ENCODE data around the gene PTPN1. TPM values are rescaled to one million over a fixed set of nuclear protein-coding genes. Genes with fewer than 3 reads are reported as not detected.

PTPN1 gene
- total and polyA plus RNA-seq, 2 experiments from 2014 or later = 19.4 to 29.4 TPM

DNA sequence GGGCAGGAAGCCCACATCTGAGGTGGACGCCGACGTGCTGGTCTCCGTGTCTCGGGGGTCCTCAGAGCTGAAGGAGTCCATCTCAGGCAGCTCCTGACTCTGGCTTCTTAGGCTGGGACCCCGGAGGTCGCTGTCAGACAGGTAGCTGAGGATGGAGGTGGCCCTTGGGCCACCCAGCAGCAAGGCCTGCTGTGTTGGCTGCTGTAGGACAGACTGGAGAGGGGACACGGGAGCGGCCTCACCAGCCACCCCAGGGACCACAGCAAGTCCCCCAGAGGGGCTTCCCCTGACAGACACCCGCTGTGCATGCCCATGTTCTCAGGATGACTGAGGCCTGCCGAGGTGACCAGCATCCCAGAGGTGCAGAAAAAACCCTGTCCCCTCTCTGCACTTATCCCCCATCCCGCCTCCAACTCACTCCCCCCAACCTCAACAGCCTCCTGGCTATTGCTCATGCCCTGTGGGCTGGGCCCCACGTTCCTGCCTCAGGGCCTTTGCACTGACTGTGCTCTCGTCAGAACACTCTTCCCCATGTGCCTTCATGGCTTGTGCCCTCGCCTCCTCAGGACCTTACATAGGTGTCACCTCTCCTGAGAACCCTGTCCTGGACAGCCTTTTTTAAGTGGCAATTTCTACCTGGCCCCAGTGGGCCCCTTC lies 92.4 kb downstream of the PTPN1 start:
- H3K4me1 ChIP-seq (ENCODE audit: low read depth) = no peaks in the 10 kb centered on the region
- no peaks in the 10 kb centered on the region for H3K27me3 ChIP-seq
- TF ChIP-seq, protein P1, sequence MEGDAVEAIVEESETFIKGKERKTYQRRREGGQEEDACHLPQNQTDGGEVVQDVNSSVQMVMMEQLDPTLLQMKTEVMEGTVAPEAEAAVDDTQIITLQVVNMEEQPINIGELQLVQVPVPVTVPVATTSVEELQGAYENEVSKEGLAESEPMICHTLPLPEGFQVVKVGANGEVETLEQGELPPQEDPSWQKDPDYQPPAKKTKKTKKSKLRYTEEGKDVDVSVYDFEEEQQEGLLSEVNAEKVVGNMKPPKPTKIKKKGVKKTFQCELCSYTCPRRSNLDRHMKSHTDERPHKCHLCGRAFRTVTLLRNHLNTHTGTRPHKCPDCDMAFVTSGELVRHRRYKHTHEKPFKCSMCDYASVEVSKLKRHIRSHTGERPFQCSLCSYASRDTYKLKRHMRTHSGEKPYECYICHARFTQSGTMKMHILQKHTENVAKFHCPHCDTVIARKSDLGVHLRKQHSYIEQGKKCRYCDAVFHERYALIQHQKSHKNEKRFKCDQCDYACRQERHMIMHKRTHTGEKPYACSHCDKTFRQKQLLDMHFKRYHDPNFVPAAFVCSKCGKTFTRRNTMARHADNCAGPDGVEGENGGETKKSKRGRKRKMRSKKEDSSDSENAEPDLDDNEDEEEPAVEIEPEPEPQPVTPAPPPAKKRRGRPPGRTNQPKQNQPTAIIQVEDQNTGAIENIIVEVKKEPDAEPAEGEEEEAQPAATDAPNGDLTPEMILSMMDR (IDR thresholded peaks at IDR 0.05; ENCODE audit: low read depth, low read length) = no peak
- H3K36me3 ChIP-seq = no peaks in the 10 kb centered on the region
- H3K9me3 ChIP-seq (ENCODE audit: low read depth) = no peaks in the 10 kb centered on the region
- no peak for DNase-seq (ENCODE audit: low read depth in 1 of 2, low spot score in 1 of 2)
- H3K4me3 ChIP-seq = no peak overlapping the region
- H3K27ac ChIP-seq = no peak overlapping the region

DNA sequence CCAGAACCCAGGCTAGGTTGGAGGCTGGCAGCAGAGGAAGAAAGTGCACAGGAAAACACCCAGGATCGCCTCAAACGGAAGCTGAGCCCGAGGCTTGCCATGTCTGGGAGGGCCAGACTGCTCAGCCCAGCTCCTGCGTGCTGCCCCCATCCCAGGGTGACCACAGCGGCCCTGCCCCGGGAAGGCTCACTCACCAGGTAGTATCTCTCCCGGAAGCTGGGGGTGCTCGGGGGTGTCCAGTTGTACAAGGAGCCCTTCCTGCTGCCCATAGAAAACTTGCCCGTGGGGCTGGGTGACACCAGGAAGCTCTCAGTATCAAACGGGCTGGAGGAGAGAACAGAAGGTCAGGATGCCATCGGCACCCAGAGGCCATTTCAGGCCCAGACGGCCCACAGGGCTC lies 94.3 kb downstream of the PTPN1 start:
- no peaks in the 10 kb centered on the region for H3K36me3 ChIP-seq
- no peaks in the 10 kb centered on the region for H3K27me3 ChIP-seq
- no peak overlapping the region for H3K27ac ChIP-seq
- no peak overlapping the region for H3K4me3 ChIP-seq
- no peak for DNase-seq (ENCODE audit: low read depth in 1 of 2, low spot score in 1 of 2)
- TF ChIP-seq, protein P1 (IDR thresholded peaks at IDR 0.05; ENCODE audit: low read depth, low read length) = no peak
- H3K4me1 ChIP-seq (ENCODE audit: low read depth) = no peaks in the 10 kb centered on the region
- H3K9me3 ChIP-seq (ENCODE audit: low read depth) = no peaks in the 10 kb centered on the region

DNA sequence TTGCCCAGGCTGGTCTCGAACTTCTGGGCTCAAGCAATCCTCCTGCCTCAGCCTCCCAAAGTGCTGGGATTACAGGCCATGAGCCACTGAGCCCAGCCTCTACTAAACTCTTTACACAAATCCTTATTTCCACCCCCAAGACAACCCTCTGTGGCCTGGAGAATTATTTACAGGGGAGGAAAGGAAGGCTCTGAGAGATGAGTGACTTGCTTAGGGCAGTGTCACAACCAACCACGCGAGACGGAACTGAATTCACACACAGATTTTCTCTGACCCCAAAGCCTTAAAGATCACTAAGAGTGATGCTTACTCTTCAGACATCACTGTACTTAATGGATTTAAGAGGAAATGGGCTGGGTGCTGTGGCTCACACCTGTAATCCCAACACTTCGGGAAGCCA lies 95.0 kb downstream of the PTPN1 start:
- Histone ChIP-seq H3K4me3 (no peak overlapping the region), H3K36me3 (no peaks in the 10 kb centered on the region), H3K9me3 (ENCODE audit: low read depth) (no peaks in the 10 kb centered on the region), H3K27ac (no peak overlapping the region), H3K4me1 (ENCODE audit: low read depth) (no peaks in the 10 kb centered on the region), H3K27me3 (no peaks in the 10 kb centered on the region)
- no peak for DNase-seq (ENCODE audit: low read depth in 1 of 2, low spot score in 1 of 2)
- TF ChIP-seq, protein P1 (IDR thresholded peaks at IDR 0.05; ENCODE audit: low read depth, low read length) = no peak

DNA sequence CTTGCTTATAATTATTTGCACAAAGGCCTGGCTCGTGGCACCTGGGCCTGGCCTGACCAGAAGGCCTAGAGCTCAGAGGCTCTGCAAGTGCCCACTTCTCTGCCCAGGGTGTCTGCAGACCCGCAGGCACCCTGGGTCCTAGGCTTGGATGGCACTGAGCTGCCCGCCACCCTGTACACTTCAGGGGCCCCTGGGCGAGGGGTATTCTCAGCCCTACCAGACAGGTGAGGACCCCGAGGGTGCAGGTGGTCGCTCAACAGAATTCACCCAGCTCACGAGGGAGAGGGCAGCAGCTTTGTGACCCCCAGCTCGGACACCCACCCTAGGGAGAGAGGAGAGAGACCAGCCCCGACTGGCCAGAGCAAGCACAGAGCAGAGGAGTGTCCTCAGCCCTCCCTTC lies 97.3 kb downstream of the PTPN1 start:
- no peaks in the 10 kb centered on the region for H3K4me1 ChIP-seq (ENCODE audit: low read depth)
- no peaks in the 10 kb centered on the region for H3K27me3 ChIP-seq
- DNase-seq (ENCODE audit: low read depth in 1 of 2, low spot score in 1 of 2) = no peak
- H3K9me3 ChIP-seq (ENCODE audit: low read depth) = no peaks in the 10 kb centered on the region
- H3K36me3 ChIP-seq = no peaks in the 10 kb centered on the region
- H3K4me3 ChIP-seq = no peak overlapping the region
- TF ChIP-seq, protein P1 (IDR thresholded peaks at IDR 0.05; ENCODE audit: low read depth, low read length) = no peak
- no peak overlapping the region for H3K27ac ChIP-seq

DNA sequence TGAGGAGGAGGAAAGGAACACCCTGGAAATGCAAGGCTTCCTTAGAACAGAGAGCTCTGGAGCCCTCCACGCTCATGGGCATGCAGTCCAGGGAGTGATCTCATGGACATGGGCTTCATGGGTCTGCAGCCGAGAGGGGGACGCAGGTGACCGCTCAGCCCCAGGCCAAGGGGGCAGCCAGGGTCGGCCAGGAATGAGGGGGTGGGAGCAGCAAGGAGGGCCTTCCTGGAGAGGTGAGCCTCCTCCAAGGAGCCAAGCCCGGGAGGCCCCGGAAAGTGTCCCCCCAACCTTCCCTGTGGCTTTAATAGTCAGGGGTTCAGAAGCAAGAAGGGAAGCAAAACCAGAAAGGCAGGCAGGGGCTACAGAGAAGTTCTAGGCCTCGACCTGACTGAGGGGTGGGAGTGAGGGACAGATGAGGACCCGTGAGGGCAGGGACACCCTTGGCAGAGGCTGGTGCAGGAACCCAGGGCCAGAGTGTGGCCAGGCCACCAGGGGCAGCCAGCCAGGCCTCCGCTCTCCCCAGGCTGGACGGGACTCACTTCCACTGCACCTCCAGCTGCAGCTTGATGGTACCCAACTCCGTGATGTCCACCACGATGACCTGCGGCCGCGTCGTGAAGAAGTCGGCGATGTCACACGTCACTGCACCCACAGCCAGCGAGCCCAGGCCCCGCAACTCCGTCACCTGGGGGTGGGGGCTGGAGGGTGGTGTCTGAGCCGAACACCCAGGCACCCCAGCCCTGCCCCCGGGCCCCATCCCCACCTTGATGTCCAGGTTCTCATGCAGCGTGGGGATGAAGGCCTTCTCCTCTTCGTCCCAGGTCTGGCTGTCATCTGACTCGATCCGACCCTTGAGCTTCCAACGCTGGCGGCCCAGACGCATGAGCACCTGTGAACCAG lies 97.9 kb downstream of the PTPN1 start:
- Histone ChIP-seq H3K4me3 (no peak overlapping the region), H3K9me3 (ENCODE audit: low read depth) (no peaks in the 10 kb centered on the region), H3K4me1 (ENCODE audit: low read depth) (no peaks in the 10 kb centered on the region), H3K36me3 (no peaks in the 10 kb centered on the region), H3K27ac (no peak overlapping the region), H3K27me3 (no peaks in the 10 kb centered on the region)
- DNase-seq (ENCODE audit: low read depth in 1 of 2, low spot score in 1 of 2) = no peak
- TF ChIP-seq, protein P1 (IDR thresholded peaks at IDR 0.05; ENCODE audit: low read depth, low read length) = no peak
